Panc1 (cell line): ENCODE measurements around the gene KCNJ9. TPM values are rescaled to one million over a fixed set of nuclear protein-coding genes. Genes with fewer than 3 reads are reported as not detected.

Source experiments
- ATAC-seq: fragments of 200-7000 bp; cut with Tn5 transposase; 2 replicates; pipeline ENCODE4 v1.9.1; 2020; ENCODE audit warnings: mild to moderate bottlenecking, moderate library complexity
- BruUV-seq: library from RNA; stranded (reverse); fragments of 400-500 nt; replicated peaks from 2 replicates; lab custom pipeline; 2021; lab: Mats Ljungman, UMichigan
- CTCF ChIA-PET: fragments of 300-600 bp; sonication (Branson Sonifier 250); formaldehyde crosslinking; loops from one replicate; lab custom pipeline; 2022; ENCODE audit warnings: antibody characterized with exemption; lab: Charles Lee
- POLR2A ChIA-PET: fragments of 300-600 bp; sonication (Branson Sonifier 250); formaldehyde crosslinking; loops from one replicate; lab custom pipeline; 2022; ENCODE audit warnings: antibody characterized with exemption; lab: Charles Lee
- DNase-seq: peaks from one replicate; pipeline ENCODE4 v3.0.0-alpha.2; 2010; ENCODE audit warnings: low read depth, low spot score
- H3K27ac ChIP-seq: 2 replicates; pipeline ENCODE4 v1.5.1; 2011; ENCODE audit warnings: mild to moderate bottlenecking, low read length, inconsistent platforms
- H3K27me3 ChIP-seq: fragments of 200-500 bp; sonication (Bioruptor generic); 2 replicates; pipeline ENCODE4 v1.6.0; 2014; ENCODE audit warnings: low read length, inconsistent platforms; ENCODE audit not compliant: control insufficient read depth, insufficient read depth
- H3K36me3 ChIP-seq: fragments of 200-500 bp; sonication (Bioruptor generic); 2 replicates; pipeline ENCODE4 v1.5.1; 2014; ENCODE audit warnings: inconsistent platforms, mild to moderate bottlenecking, low read length, moderate library complexity; ENCODE audit not compliant: control insufficient read depth, insufficient read depth
- H3K4me1 ChIP-seq: 2 replicates; pipeline ENCODE4 v1.5.1; 2011; ENCODE audit warnings: inconsistent platforms, mild to moderate bottlenecking, low read length, moderate library complexity; ENCODE audit not compliant: control insufficient read depth, insufficient read depth
- H3K4me3 ChIP-seq, 2 experiments: 2 replicates each; pipeline ENCODE4 v1.5.1; 2011 to 2012; ENCODE audit warnings: low read depth in 2 of 2, low read length in 2 of 2, mild to moderate bottlenecking in 2 of 2, inconsistent platforms in 1 of 2, moderate library complexity in 1 of 2
- H3K9me3 ChIP-seq: fragments of 200-500 bp; sonication (Bioruptor generic); 2 replicates; pipeline ENCODE4 v1.5.1; 2014; ENCODE audit warnings: low read depth, mild to moderate bottlenecking, inconsistent platforms, low read length, moderate library complexity; ENCODE audit not compliant: control insufficient read depth, insufficient read depth
- POLR2AphosphoS5 ChIP-seq: IDR thresholded peaks from 2 replicates; pipeline ENCODE4 v1.6.1; 2012; ENCODE audit warnings: mild to moderate bottlenecking, low read depth, low read length, moderate library complexity
- SIN3A ChIP-seq: IDR thresholded peaks from 2 replicates; pipeline ENCODE4 v1.6.1; 2012; ENCODE audit warnings: low read depth, mild to moderate bottlenecking, low read length, moderate library complexity, borderline replicate concordance; ENCODE audit not compliant: insufficient read depth
- TCF7L2 ChIP-seq: IDR thresholded peaks from 2 replicates; pipeline ENCODE4 v1.6.1; 2011; ENCODE audit warnings: mild to moderate bottlenecking, low read depth, low read length, inconsistent platforms
- in situ Hi-C: cut with HindIII; loops from 2 replicates; pipeline ENCODE4 v1.10.0; 2016; ENCODE audit warnings: low sequenced_read_pairs, low pct_unique_long_range_greater_than_20kb
- intact Hi-C: fragments of 100-400 bp; cut with micrococcal nuclease; formaldehyde crosslinking; loops from one replicate; pipeline ENCODE4 v1.10.0; 2022; ENCODE audit not compliant: unreplicated experiment
- total RNA-seq: library from RNA; stranded (reverse); gene quantifications from one replicate; pipeline ENCODE4 v1.2.1, GENCODE V29; 2021; ENCODE audit not compliant: unreplicated experiment
- TF ChIP-seq, protein P1 (sequence below): fragments of 450-650 bp; IDR thresholded peaks from 2 replicates; pipeline ENCODE4 v1.5.1; 2017; ENCODE audit warnings: mild to moderate bottlenecking
- TF ChIP-seq, protein P2 (sequence below), 2 experiments: IDR thresholded peaks; 2 replicates each; pipeline ENCODE4 v1.6.1; 2011 to 2012; ENCODE audit warnings: low read depth in 2 of 2, control low read depth in 1 of 2, low read length in 1 of 2, mild to moderate bottlenecking in 1 of 2, moderate library complexity in 1 of 2; ENCODE audit not compliant: insufficient read depth in 1 of 2

Gene KCNJ9
- total RNA-seq, 1 experiment from 2014 or later = not detected

DNA sequence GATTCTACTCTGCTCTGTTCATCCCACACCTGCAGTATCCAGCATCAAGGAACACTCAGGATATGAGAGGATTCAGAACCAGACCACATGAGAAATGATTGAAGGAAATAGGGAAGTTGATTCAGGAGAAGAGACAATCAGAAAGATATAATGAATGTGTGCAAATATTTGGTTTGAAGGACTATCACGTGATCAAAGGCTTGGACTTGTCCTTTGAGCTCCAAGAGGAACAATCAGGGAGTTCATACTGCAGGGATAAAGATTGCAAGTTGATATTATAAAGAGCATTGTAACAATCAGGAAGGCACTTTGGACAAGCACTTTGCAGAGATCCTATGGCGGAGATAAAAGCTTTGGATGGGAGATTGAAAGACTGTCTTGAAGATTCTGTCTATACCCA is 35.7 kb upstream of the KCNJ9 start:
- no peak overlapping the region for H3K27ac ChIP-seq
- H3K4me1 ChIP-seq = no peaks in the 10 kb centered on the region
- POLR2A ChIA-PET = no interaction called here
- no peak overlapping the region for H3K4me3 ChIP-seq
- in situ Hi-C loops = no loop called here
- no peak for TF ChIP-seq POLR2AphosphoS5
- no peak for TF ChIP-seq TCF7L2
- TF ChIP-seq, protein P1, sequence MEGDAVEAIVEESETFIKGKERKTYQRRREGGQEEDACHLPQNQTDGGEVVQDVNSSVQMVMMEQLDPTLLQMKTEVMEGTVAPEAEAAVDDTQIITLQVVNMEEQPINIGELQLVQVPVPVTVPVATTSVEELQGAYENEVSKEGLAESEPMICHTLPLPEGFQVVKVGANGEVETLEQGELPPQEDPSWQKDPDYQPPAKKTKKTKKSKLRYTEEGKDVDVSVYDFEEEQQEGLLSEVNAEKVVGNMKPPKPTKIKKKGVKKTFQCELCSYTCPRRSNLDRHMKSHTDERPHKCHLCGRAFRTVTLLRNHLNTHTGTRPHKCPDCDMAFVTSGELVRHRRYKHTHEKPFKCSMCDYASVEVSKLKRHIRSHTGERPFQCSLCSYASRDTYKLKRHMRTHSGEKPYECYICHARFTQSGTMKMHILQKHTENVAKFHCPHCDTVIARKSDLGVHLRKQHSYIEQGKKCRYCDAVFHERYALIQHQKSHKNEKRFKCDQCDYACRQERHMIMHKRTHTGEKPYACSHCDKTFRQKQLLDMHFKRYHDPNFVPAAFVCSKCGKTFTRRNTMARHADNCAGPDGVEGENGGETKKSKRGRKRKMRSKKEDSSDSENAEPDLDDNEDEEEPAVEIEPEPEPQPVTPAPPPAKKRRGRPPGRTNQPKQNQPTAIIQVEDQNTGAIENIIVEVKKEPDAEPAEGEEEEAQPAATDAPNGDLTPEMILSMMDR = no peak
- TF ChIP-seq, protein P2, sequence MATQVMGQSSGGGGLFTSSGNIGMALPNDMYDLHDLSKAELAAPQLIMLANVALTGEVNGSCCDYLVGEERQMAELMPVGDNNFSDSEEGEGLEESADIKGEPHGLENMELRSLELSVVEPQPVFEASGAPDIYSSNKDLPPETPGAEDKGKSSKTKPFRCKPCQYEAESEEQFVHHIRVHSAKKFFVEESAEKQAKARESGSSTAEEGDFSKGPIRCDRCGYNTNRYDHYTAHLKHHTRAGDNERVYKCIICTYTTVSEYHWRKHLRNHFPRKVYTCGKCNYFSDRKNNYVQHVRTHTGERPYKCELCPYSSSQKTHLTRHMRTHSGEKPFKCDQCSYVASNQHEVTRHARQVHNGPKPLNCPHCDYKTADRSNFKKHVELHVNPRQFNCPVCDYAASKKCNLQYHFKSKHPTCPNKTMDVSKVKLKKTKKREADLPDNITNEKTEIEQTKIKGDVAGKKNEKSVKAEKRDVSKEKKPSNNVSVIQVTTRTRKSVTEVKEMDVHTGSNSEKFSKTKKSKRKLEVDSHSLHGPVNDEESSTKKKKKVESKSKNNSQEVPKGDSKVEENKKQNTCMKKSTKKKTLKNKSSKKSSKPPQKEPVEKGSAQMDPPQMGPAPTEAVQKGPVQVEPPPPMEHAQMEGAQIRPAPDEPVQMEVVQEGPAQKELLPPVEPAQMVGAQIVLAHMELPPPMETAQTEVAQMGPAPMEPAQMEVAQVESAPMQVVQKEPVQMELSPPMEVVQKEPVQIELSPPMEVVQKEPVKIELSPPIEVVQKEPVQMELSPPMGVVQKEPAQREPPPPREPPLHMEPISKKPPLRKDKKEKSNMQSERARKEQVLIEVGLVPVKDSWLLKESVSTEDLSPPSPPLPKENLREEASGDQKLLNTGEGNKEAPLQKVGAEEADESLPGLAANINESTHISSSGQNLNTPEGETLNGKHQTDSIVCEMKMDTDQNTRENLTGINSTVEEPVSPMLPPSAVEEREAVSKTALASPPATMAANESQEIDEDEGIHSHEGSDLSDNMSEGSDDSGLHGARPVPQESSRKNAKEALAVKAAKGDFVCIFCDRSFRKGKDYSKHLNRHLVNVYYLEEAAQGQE (IDR thresholded peaks at IDR 0.05; ENCODE audit: insufficient read depth in 1 of 2, low read depth in 2 of 2, low read length in 1 of 2) = no peak
- no peak for TF ChIP-seq SIN3A
- no peak for DNase-seq
- intact Hi-C loops = loop anchor here (2.0 kb wide), 1 partner anchor 39 kb away; no protein-coding TSS in a partner anchor
- peaks cover 9% of the 10 kb centered on the region for H3K27me3 ChIP-seq
- CTCF ChIA-PET = interaction anchor here (1.1 to 2.2 kb wide), 3 partner anchors 33 to 40 kb away, joined by 4 to 13 read pairs (median 11); no protein-coding TSS in a partner anchor
- H3K36me3 ChIP-seq = no peaks in the 10 kb centered on the region
- BruUV-seq = no TSS peak
- ATAC-seq = no peak
- no peaks in the 10 kb centered on the region for H3K9me3 ChIP-seq

DNA sequence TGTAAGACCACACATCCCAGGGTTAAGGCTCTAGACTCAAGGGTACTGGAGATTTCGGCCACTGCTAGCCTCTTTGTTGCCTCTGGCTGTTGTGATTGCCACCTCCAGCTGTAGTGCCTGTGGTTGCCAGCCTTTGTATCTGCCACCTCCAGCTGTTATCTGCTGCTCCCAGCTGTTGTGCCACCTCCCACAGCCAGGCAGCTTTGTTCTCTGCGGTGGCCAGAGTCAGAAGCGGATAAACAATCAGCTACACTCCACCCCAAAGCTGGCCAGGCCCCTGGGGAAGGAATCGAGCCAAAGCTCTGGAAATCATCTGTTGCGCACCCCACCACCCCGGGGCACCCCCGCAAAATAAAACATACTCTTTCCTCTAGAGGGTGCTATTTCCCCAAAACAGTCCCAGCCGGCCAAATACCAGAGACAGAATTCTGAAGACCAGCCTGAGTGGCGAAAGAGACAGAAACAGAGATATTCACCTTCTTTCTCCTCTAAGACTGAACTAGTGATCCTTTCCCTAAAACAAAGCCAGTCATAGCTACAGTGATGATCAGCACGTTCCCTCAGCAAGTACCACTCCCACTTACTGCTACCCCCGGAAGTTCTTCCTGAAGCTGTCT is 34.7 kb upstream of the KCNJ9 start:
- Histone ChIP-seq H3K36me3 (no peaks in the 10 kb centered on the region), H3K9me3 (no peaks in the 10 kb centered on the region), H3K27ac (no peak overlapping the region), H3K4me3 (no peak overlapping the region), H3K27me3 (peaks cover 11% of the 10 kb centered on the region), H3K4me1 (no peaks in the 10 kb centered on the region)
- intact Hi-C loops (loop anchor here (2.0 kb wide), 1 partner anchor 38 kb away; no protein-coding TSS in a partner anchor), in situ Hi-C loops (no loop called here)
- ChIA-PET CTCF (interaction anchor here (0.6 to 2.2 kb wide), 9 partner anchors 9 to 39 kb away, joined by 3 to 13 read pairs (median 5); no protein-coding TSS in a partner anchor), POLR2A (interaction anchor here (0.5 kb wide), 1 partner anchor 969 kb away, joined by 9 read pairs; no protein-coding TSS in a partner anchor)
- BruUV-seq = no TSS peak
- DNase-seq (no peak), ATAC-seq (peak; percentile 85)
- TF ChIP-seq SIN3A = no peak
- no peak for TF ChIP-seq POLR2AphosphoS5
- TF ChIP-seq, protein P2 (IDR thresholded peaks at IDR 0.05; ENCODE audit: insufficient read depth in 1 of 2, low read depth in 2 of 2, low read length in 1 of 2) = no peak
- TF ChIP-seq TCF7L2 = no peak
- TF ChIP-seq, protein P1 = peak; percentile 80
